IPS DF 19.7 (cell line): ENCODE measurements around the gene DYNLT2.

Source experiments
- DNase-seq: peaks from one replicate; pipeline ENCODE4 v3.0.0-alpha.2; 2013; ENCODE audit warnings: low read depth, low spot score

Gene DYNLT2

DNA sequence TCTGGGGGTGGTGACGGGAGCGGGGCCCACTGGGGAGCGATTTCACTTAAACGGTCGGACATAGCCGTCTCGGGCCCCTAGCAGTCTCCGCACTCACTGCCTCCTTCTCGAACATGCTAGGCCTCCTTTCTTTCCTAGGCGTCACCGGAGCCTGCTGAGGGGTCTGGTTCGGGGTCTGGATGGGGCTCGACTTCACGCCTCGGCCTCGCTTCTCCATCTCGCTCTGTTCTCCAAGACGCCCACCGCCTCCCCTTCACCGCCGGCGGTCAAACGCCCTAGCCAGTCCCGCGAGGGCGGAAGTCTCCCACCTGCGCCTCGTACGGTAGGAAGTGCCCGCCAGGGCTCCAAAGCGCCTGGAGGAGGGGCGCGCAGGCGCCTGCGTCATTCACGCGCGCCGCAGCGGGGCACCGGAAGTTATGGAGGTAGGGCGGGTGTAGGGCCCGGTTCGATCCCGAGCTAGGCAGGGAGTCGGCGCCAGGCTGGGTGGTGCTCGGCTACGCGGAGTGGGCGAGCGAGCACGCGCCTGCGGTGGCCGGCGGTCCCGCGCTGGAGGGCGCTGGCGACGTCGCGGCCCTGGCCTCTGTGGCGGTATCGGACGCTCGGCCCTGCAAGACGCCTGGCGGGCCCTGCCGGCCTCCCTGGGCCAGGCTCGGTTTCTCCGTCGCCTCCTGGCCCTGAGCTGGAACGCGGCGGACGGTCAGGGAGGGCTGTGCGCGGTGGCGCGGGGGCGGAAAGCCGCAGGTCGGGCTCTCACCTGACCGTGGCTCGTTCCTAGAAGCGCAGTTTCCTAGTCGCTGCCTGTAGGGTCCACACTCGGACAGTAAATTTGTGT lies at the start of gene DYNLT2, which contains the start of gene ERMARD:
Gene DYNLT2, minus strand, starts transcription at position 331 of the 832 bp plus-strand sequence. Its CDS starts 114 bp downstream, at position 217.
Gene ERMARD, plus strand, starts transcription at position 381 of the 832 bp plus-strand sequence. Its CDS starts 36 bp downstream, at position 417.
- peak; percentile 78 for DNase-seq

GRCh38 chr6:169800668-169801395 lies 49.5 kb upstream of the DYNLT2 start:
- DNase-seq: no peak

GRCh38 chr6:169800116-169800667 lies 48.8 kb upstream of the DYNLT2 start:
- DNase-seq: no peak

GRCh38 chr6:169799474-169799926 lies 48.1 kb upstream of the DYNLT2 start:
- no peak for DNase-seq

- DNase-seq: no peak
Observed at GRCh38 chr6:169798764-169799473, 47.5 kb upstream of the DYNLT2 start.

- DNase-seq: no peak
Observed at GRCh38 chr6:169795196-169795595, 43.8 kb upstream of the DYNLT2 start.

- DNase-seq: no peak
Observed at GRCh38 chr6:169794317-169795055, 43.1 kb upstream of the DYNLT2 start.

DNA sequence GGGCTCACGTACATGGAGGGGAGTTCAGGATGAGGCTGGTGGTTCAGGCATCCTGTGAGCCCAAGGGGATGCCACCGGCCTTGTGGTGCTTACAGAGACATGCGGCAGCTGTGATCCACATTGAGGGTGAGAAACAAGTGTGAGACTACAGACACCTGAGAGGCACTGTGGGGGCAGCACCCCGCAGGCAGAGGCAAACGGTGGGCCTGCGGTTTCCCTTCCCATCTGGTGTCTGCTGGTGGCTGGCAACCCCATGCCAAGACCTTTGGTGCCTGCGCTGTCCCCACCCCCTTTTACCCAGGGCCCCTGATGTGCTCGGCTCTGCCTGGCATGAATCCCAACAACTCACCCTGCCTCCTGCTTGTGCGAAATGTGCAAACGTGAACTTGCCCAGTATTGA lies 42.0 kb upstream of the DYNLT2 start:
- no peak for DNase-seq

- DNase-seq: no peak
Observed at GRCh38 chr6:169792306-169793015, 41.1 kb upstream of the DYNLT2 start.

DNA sequence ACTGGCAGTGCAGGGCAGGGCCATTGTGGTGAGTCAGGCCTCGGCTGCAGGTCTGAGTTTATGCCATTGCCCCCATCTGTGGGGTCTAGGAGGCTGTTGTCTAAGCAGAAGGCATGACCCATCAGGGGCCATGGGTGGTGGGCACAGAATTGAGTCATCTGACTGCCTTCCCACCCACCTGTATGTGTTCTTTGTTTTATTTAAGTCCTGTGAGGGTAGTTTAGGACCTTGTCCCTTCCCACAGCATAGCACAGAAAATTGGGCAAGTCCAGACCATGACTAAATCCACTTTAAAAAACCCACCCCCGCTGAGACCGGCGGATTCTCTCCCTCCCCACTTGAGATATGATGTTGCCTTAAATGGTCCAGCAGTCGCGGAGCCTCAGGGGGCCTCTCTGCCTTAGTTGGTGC lies 40.4 kb upstream of the DYNLT2 start:
- no peak for DNase-seq

DNA sequence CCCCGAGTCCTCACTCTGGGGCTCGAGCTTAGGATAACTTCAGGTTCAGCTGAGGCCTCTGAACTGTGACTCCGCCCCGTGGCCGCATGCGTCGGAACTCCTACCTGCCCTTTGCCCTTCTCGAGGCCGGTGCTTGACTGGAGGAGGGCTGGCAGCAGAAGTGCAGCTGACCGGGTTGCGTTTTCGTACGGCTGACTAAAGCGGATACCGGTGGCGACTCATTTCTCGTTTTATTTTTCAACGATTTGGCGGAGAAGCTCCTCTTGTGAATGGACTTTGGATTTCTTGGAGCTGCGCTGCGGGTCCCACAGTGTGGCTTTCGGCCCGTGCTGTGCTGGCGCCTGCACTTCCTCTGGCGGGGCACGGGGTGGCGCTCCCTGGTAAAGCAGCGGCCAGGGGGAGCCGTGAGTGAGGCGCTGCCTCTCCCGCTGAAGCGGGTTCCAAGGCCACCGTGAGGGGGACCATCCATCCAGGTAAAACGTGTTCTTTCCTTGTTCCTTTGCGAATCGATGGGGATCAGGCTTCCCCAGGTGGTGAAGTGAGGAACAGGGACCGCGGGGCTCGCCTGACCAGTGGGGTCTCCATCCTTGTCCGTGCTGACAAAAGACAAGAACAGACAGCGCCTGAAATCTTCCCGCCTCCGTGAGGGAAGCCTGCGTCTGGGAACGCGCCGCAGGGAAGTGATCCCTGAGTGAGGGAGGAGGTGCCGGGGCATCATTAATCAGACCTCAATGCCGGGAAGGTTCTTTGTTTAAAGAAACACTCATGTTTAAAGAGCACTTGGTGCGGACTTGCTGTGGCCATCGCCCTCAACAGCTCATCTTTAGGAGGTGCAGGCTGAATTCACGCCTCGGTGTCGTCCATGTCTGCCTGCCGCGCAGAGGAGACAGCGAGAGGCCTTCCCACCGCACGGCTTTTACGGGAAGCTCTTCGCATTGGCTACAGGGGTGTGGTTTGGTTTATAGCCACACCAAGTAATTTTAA lies 38.9 kb upstream of the DYNLT2 start:
- no peak for DNase-seq

DNA sequence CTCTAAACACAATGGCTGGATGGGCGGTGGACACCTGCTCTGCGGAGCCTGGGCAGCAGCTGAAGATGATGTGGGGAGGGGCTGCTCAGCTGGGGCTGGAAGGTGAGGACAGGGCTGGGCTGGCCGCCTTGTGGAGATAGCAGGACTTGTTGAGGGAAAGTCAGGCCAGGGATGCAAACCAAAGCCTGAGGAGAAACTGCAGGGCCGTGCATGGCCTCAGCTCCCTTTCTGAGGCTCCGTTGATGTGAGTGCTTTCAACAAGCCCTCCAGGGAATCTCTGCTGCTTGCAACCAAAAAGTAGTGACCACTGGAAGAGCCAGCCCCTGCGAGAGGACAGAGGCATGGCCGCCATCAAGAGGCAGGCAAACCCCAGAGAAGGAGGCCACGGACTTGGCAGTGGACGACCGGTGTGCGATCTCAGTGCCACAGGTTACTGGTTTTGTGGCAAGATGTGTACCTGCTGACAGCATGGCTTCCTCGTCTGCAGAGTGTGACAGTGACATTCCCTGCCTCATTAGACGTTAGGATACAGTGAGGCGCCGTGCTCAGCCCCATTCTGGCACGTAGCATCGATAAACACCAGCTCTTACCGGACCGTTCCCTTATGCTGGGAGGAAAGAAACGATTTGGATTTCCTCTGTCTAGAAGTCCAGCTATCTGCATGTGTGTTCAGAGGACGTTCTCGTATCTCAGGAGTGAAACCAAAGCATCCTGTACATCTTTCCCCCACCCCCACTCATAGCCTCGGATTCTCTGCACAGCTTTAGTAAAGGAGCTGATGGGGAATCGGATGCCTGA lies 38.0 kb upstream of the DYNLT2 start:
- no peak for DNase-seq

GRCh38 chr6:169788809-169789145 lies 37.4 kb upstream of the DYNLT2 start:
- no peak for DNase-seq

DNA sequence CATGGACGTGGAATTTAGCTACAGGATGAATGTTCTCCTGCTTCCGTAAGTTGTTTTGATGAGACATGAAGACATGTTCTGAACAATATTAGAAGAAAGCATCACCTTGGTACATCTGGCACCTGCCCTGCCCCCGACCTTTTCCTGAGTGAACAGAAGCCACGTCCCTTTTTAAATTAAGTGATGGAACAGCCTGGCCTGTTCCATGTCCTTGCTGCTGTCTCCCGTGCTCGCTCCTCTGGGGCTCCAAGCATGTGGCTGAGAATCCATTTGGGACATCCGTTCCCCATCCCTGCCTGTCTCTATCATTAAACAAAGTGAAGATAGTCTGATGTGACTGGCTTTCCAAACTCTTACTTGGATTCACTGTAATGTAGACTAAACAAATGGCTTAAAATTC lies 36.4 kb upstream of the DYNLT2 start:
- DNase-seq: no peak

GRCh38 chr6:169786349-169786748 lies 35.0 kb upstream of the DYNLT2 start:
- DNase-seq: no peak

GRCh38 chr6:169785566-169785965 lies 34.2 kb upstream of the DYNLT2 start:
- DNase-seq: no peak

DNA sequence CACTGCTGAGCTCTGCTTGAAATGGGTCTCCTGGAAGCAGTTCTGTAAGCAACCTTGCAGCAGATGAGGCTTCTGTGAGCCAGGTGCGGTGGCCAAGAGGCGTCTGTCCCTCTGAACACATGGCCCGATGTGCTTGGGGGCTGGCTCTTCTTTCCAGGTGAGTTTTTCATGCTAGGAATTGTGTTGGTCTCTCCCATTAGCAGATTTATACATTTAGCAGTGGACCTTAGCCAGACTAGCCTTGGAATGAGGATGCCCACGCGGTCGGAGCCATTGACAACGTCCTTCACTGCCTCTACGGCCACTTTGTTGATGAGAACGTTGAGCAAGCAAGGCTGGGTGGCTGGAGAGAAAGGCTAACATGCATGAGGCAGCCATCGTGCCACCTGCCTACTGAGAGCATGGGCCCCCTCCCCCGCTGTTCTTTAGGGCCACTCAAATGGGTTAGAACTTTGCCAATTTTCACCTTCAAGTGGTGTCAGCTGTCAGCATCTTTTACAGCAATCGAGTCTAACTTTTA lies 33.5 kb upstream of the DYNLT2 start:
- no peak for DNase-seq
